MM.1S (cell line): ENCODE measurements around the gene C2orf69.

Experiments used
- CTCF ChIP-seq: fragments of 300-600 bp; sonication (generic); IDR thresholded peaks from 2 replicates; pipeline ENCODE4 v1.5.1; 2016; ENCODE audit warnings: antibody characterized with exemption, low read length, mixed read lengths
- EZH2 ChIP-seq: fragments of 300-600 bp; sonication (generic); optimal IDR thresholded peaks from 2 replicates; pipeline ENCODE3; 2017; ENCODE audit warnings: low read depth, mild to moderate bottlenecking, antibody characterized with exemption, low read length, mixed read lengths
- EZH2phosphoT487 ChIP-seq: fragments of 300-600 bp; sonication (generic); IDR thresholded peaks from 2 replicates; pipeline ENCODE4 v1.6.1; 2018; ENCODE audit warnings: antibody characterized with exemption, low read length

DNA sequence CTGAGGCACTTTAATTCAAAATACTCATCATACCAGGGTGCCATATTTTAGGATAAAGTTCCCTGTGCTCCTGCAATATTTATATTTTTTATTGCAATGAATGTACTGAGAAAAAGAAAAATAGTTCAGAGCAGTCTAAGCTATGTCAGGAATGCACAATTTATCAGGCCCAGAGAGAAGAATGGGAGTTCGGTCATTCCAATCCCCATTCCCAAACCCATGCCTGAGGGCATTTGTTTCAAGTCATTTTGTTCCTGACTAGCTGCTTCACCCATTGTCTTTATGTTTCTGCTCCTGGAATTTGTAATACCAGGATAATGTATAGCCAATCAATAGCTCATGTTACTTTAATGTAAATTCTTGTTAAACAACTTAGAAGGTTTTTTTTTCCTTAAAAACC, 35.7 kb upstream of the C2orf69 start:
- no peak for TF ChIP-seq CTCF
- TF ChIP-seq EZH2 = no peak
- TF ChIP-seq EZH2phosphoT487 = no peak
